HCT116 (cell line): ENCODE measurements around the gene C9orf72. TPM values are rescaled to one million over a fixed set of nuclear protein-coding genes. Genes with fewer than 3 reads are reported as not detected.

Experiments used
- ATAC-seq: fragments of 200-7000 bp; cut with Tn5 transposase; 2 replicates; pipeline ENCODE4 v1.9.1; 2020; ENCODE audit warnings: mild to moderate bottlenecking, moderate library complexity
- BruUV-seq: library from RNA; stranded (reverse); fragments of 400-500 nt; replicated peaks from 2 replicates; lab custom pipeline; 2021; lab: Mats Ljungman, UMichigan
- CTCF ChIA-PET: fragments of 300-600 bp; sonication (Branson Sonifier 250); formaldehyde crosslinking; loops from one replicate; lab custom pipeline; 2021; ENCODE audit warnings: antibody characterized with exemption; lab: Charles Lee
- POLR2A ChIA-PET: fragments of 300-600, 350-600 bp; sonication (Branson Sonifier 250); formaldehyde crosslinking; loops from one replicate; lab custom pipeline; 2021; ENCODE audit warnings: antibody characterized with exemption; lab: Charles Lee
- RAD21 ChIA-PET, 2 experiments: fragments of 300-600 bp; sonication (Branson Sonifier 250); formaldehyde crosslinking; loops; one replicate each; lab custom pipeline; 2023; ENCODE audit warnings: low total read pairs in 2 of 2; ENCODE audit not compliant: uncharacterized antibody in 2 of 2, unreplicated experiment in 2 of 2, low non-redundant PET in 1 of 2; lab: Charles Lee
- DNase-seq: peaks from one replicate; pipeline ENCODE4 v3.0.0-alpha.2; 2010; ENCODE audit warnings: low read depth, low spot score
- H2AFZ ChIP-seq: fragments of 200-600 bp; shearing (Covaris generic), sonication (generic); 2 replicates; pipeline ENCODE4 v1.6.1; 2017; ENCODE audit warnings: low read depth, mixed run types, mixed read lengths, antibody characterized with exemption, low read length; ENCODE audit not compliant: poor library complexity, severe bottlenecking
- H3K27ac ChIP-seq: 2 replicates; pipeline ENCODE4 v1.5.1; 2012; ENCODE audit warnings: low read depth, low read length
- H3K27me3 ChIP-seq: fragments of 200-600 bp; sonication (generic); 2 replicates; pipeline ENCODE4 v1.6.1; 2016; ENCODE audit warnings: mixed run types, low read length, mixed read lengths; ENCODE audit not compliant: insufficient read depth
- H3K36me3 ChIP-seq, 2 experiments: fragments of 200-500 bp in 1 of 2; fragments of 200-600 bp in 1 of 2; sonication (Bioruptor generic) in 1 of 2; sonication (generic) in 1 of 2; 2 replicates each; pipeline versions ENCODE4 v1.5.1 to v1.6.1; 2014 to 2016; ENCODE audit warnings: low read length in 2 of 2, inconsistent platforms in 1 of 2, mixed read lengths in 1 of 2, mixed run types in 1 of 2; ENCODE audit not compliant: insufficient read depth in 2 of 2, control insufficient read depth in 1 of 2
- H3K4me1 ChIP-seq, 2 experiments: fragments of 200-600 bp in 1 of 2; sonication (generic) in 1 of 2; 2 replicates each; pipeline versions ENCODE4 v1.5.1 to v1.6.1; 2012 to 2017; ENCODE audit warnings: low read length in 2 of 2, inconsistent platforms in 1 of 2, mild to moderate bottlenecking in 1 of 2, mixed read lengths in 1 of 2, mixed run types in 1 of 2, moderate library complexity in 1 of 2; ENCODE audit not compliant: insufficient read depth in 2 of 2, control insufficient read depth in 1 of 2
- H3K4me2 ChIP-seq: fragments of 200-600 bp; sonication (generic); 2 replicates; pipeline ENCODE4 v1.6.1; 2017; ENCODE audit warnings: mixed run types, low read length, mixed read lengths
- H3K4me3 ChIP-seq, 2 experiments: fragments of 200-600 bp in 1 of 2; sonication (generic) in 1 of 2; replicated peaks in 1 of 2; 2 replicates each; pipeline ENCODE4 v1.5.1; 2011 to 2016; ENCODE audit warnings: low read length in 2 of 2, control low read depth in 1 of 2, low read depth in 1 of 2, mild to moderate bottlenecking in 1 of 2, mixed read lengths in 1 of 2, mixed run types in 1 of 2
- H3K79me2 ChIP-seq: fragments of 200-600 bp; sonication (generic); 2 replicates; pipeline ENCODE4 v1.6.1; 2017; ENCODE audit warnings: mild to moderate bottlenecking, mixed run types, low read length, moderate library complexity, mixed read lengths; ENCODE audit not compliant: insufficient read depth
- H3K9ac ChIP-seq: fragments of 200-600 bp; sonication (generic); 2 replicates; pipeline ENCODE4 v1.6.1; 2016; ENCODE audit warnings: low read length, mixed read lengths
- H3K9me2 ChIP-seq: fragments of 200-600 bp; sonication (generic), shearing (Covaris generic); 2 replicates; pipeline ENCODE4 v1.6.1; 2017; ENCODE audit warnings: mixed run types, mild to moderate bottlenecking, moderate library complexity; ENCODE audit not compliant: insufficient read depth
- H3K9me3 ChIP-seq, 2 experiments: fragments of 200-500 bp in 1 of 2; fragments of 200-600 bp in 1 of 2; sonication (Bioruptor generic) in 1 of 2; sonication (generic) in 1 of 2; 2 replicates each; pipeline ENCODE4 v1.6.1; 2014 to 2017; ENCODE audit warnings: low read length in 2 of 2, mixed read lengths in 2 of 2, inconsistent platforms in 1 of 2, low read depth in 1 of 2, mild to moderate bottlenecking in 1 of 2, mixed run types in 1 of 2, moderate library complexity in 1 of 2; ENCODE audit not compliant: control insufficient read depth in 1 of 2, insufficient read depth in 1 of 2
- H4K20me1 ChIP-seq: fragments of 200-600 bp; sonication (generic), shearing (Covaris generic); 2 replicates; pipeline ENCODE4 v1.6.1; 2017; ENCODE audit warnings: mixed run types, mild to moderate bottlenecking, moderate library complexity; ENCODE audit not compliant: insufficient read depth
- ATF3 ChIP-seq: IDR thresholded peaks from 2 replicates; pipeline ENCODE4 v1.6.1; 2012
- CBX3 ChIP-seq: IDR thresholded peaks from 2 replicates; pipeline ENCODE4 v1.6.1; 2012; ENCODE audit warnings: low read depth
- CEBPB ChIP-seq: IDR thresholded peaks from 2 replicates; pipeline ENCODE4 v1.6.1; 2012; ENCODE audit warnings: low read depth
- CTCF ChIP-seq, 3 experiments: fragments of 200-600 bp in 1 of 3; sonication (generic) in 1 of 3; IDR thresholded peaks in 2 of 3; conservative IDR thresholded peaks in 1 of 3; 2 replicates each; pipeline ENCODE4 v1.5.1; 2012 to 2017; ENCODE audit warnings: low read depth in 2 of 3, low read length in 2 of 3, antibody characterized with exemption in 1 of 3, borderline replicate concordance in 1 of 3, control low read depth in 1 of 3, mild to moderate bottlenecking in 1 of 3, mixed read lengths in 1 of 3, mixed run types in 1 of 3, moderate library complexity in 1 of 3; ENCODE audit not compliant: insufficient read depth in 1 of 3
- EGR1 ChIP-seq: IDR thresholded peaks from 2 replicates; pipeline ENCODE4 v1.6.1; 2012; ENCODE audit warnings: low read depth
- ELF1 ChIP-seq: IDR thresholded peaks from 2 replicates; pipeline ENCODE4 v1.6.1; 2012; ENCODE audit warnings: low read depth, borderline replicate concordance
- EZH2 ChIP-seq: fragments of 200-600 bp; sonication (generic); IDR thresholded peaks from 2 replicates; pipeline ENCODE4 v1.6.1; 2017; ENCODE audit warnings: antibody characterized with exemption, mixed run types
- EZH2phosphoT487 ChIP-seq: fragments of 200-600 bp; IDR thresholded peaks from 2 replicates; pipeline ENCODE4 v1.6.1; 2018; ENCODE audit warnings: antibody characterized with exemption, borderline replicate concordance
- FOSL1 ChIP-seq: IDR thresholded peaks from 2 replicates; pipeline ENCODE4 v1.6.1; 2012; ENCODE audit warnings: low read depth
- MAX ChIP-seq: IDR thresholded peaks from 2 replicates; pipeline ENCODE4 v1.6.1; 2012
- POLR2AphosphoS5 ChIP-seq: IDR thresholded peaks from 2 replicates; pipeline ENCODE4 v1.6.1; 2011; ENCODE audit warnings: mild to moderate bottlenecking, low read depth, low read length, moderate library complexity
- RAD21 ChIP-seq: IDR thresholded peaks from 2 replicates; pipeline ENCODE4 v1.6.1; 2012; ENCODE audit warnings: low read depth, mild to moderate bottlenecking
- REST ChIP-seq: IDR thresholded peaks from 2 replicates; pipeline ENCODE4 v1.6.1; 2012; ENCODE audit warnings: low read depth
- SP1 ChIP-seq: IDR thresholded peaks from 2 replicates; pipeline ENCODE4 v1.6.1; 2012; ENCODE audit warnings: low read depth
- SRF ChIP-seq: IDR thresholded peaks from 2 replicates; pipeline ENCODE4 v1.6.1; 2012; ENCODE audit warnings: low read depth
- TCF7L2 ChIP-seq: IDR thresholded peaks from 2 replicates; pipeline ENCODE4 v1.7.0; 2011; ENCODE audit warnings: borderline replicate concordance, inconsistent platforms; ENCODE audit not compliant: insufficient read depth, insufficient read length; ENCODE audit errors: extremely low read depth
- YY1 ChIP-seq: IDR thresholded peaks from 2 replicates; pipeline ENCODE4 v1.6.1; 2011; ENCODE audit warnings: low read length, low read depth, moderate library complexity, mild to moderate bottlenecking; ENCODE audit not compliant: insufficient replicate concordance; ENCODE audit errors: extremely low read depth
- ZBTB33 ChIP-seq: IDR thresholded peaks from 2 replicates; pipeline ENCODE4 v1.6.1; 2011; ENCODE audit warnings: mild to moderate bottlenecking, low read length, moderate library complexity; ENCODE audit not compliant: insufficient replicate concordance; ENCODE audit errors: extremely low read depth
- ZFX ChIP-seq: fragments of 450-650 bp; IDR thresholded peaks from 2 replicates; pipeline ENCODE4 v1.6.1; 2017
- ZNF274 ChIP-seq: fragments of 200-500 bp; sonication (Bioruptor generic); IDR thresholded peaks from 2 replicates; pipeline ENCODE4 v1.6.1; 2014; ENCODE audit warnings: mild to moderate bottlenecking, low read depth, low read length, inconsistent platforms
- intact Hi-C: fragments of 100-400 bp; cut with micrococcal nuclease; formaldehyde crosslinking; loops from 2 replicates; pipeline ENCODE4 v1.10.0; 2022
- total RNA-seq: library from RNA; stranded (reverse); gene quantifications from one replicate; pipeline ENCODE4 v1.2.1, GENCODE V29; 2021; ENCODE audit not compliant: unreplicated experiment

The C9orf72 gene
- total RNA-seq, 1 experiment from 2014 or later: 12.0 TPM

- ChIA-PET POLR2A (no interaction called here), CTCF (no interaction called here), RAD21 (no interaction called here)
- Histone ChIP-seq H3K9me2 (no peaks in the 10 kb centered on the region), H2AFZ (no peak overlapping the region), H3K4me2 (no peak overlapping the region), H3K4me1 (no peaks in the 10 kb centered on the region), H3K9ac (no peak overlapping the region), H4K20me1 (no peaks in the 10 kb centered on the region), H3K79me2 (no peaks in the 10 kb centered on the region), H3K36me3 (no peaks in the 10 kb centered on the region), H3K9me3 (no peaks in the 10 kb centered on the region), H3K27ac (no peak overlapping the region), H3K4me3 (no peak overlapping the region), H3K27me3 (peaks cover 38% of the 10 kb centered on the region)
- DNase-seq (no peak), ATAC-seq (no peak)
- TF ChIP-seq ZFX: no peak
- TF ChIP-seq FOSL1: no peak
- no peak for TF ChIP-seq CTCF (IDR thresholded peaks at IDR 0.05 in 2 of 3, conservative IDR thresholded peaks at IDR 0.05 in 1 of 3; ENCODE audit: borderline replicate concordance in 1 of 3, insufficient read depth in 1 of 3, low read depth in 2 of 3, low read length in 2 of 3)
- TF ChIP-seq RAD21: no peak
- TF ChIP-seq ATF3: no peak
- no peak for TF ChIP-seq ELF1
- TF ChIP-seq YY1: no peak
- no peak for TF ChIP-seq CEBPB
- no peak for TF ChIP-seq EZH2phosphoT487
- TF ChIP-seq ZBTB33: no peak
- TF ChIP-seq CBX3: no peak
- no peak for TF ChIP-seq EGR1
- no peak for TF ChIP-seq REST
- no peak for TF ChIP-seq SP1
- TF ChIP-seq ZNF274: no peak
- TF ChIP-seq EZH2: no peak
- TF ChIP-seq POLR2AphosphoS5: no peak
- TF ChIP-seq TCF7L2: no peak
- no peak for TF ChIP-seq MAX
- no peak for TF ChIP-seq SRF
- BruUV-seq: no TSS peak
- intact Hi-C loops: no loop called here
Measured at GRCh38 chr9:27619743-27620142, 46.5 kb upstream of the C9orf72 start.
